NT2/D1 (cell line): Measurements from ENCODE around the gene LKAAEAR1.
"Not testable (repeated sequence)": the region's sequence is repeated elsewhere in the genome, so short reads cannot be mapped to it uniquely, and the experiment has no call there.

Source experiments
- DNase-seq: peaks from one replicate; pipeline ENCODE4 v3.0.0-alpha.2; 2011; ENCODE audit warnings: low read depth, low spot score
- H3K27me3 ChIP-seq: 2 replicates; pipeline ENCODE4 v1.6.0; 2011; ENCODE audit warnings: mild to moderate bottlenecking; ENCODE audit not compliant: insufficient read length, insufficient read depth
- H3K36me3 ChIP-seq: 2 replicates; pipeline ENCODE4 v1.6.1; 2011; ENCODE audit warnings: mild to moderate bottlenecking, low read length, mixed read lengths; ENCODE audit not compliant: insufficient read depth, insufficient read length
- H3K4me1 ChIP-seq: 2 replicates; pipeline ENCODE4 v1.5.1; 2011; ENCODE audit not compliant: insufficient read depth, insufficient read length
- H3K4me3 ChIP-seq: 2 replicates; pipeline ENCODE4 v1.5.1; 2011; ENCODE audit warnings: low read depth; ENCODE audit not compliant: insufficient read length
- H3K9ac ChIP-seq: 2 replicates; pipeline ENCODE4 v1.6.0; 2011; ENCODE audit warnings: low read depth; ENCODE audit not compliant: insufficient read length
- H3K9me3 ChIP-seq: 2 replicates; pipeline ENCODE4 v1.5.1; 2011; ENCODE audit warnings: mild to moderate bottlenecking, low read length; ENCODE audit not compliant: insufficient read depth
- SUZ12 ChIP-seq: IDR thresholded peaks from 2 replicates; pipeline ENCODE4 v1.6.1; 2011; ENCODE audit not compliant: insufficient read length, insufficient read depth; ENCODE audit errors: extremely low read depth
- YY1 ChIP-seq: IDR thresholded peaks from 2 replicates; pipeline ENCODE4 v1.6.1; 2011; ENCODE audit not compliant: insufficient read length, insufficient read depth
- ZNF274 ChIP-seq: IDR thresholded peaks from 2 replicates; pipeline ENCODE4 v1.6.1; 2011; ENCODE audit warnings: mild to moderate bottlenecking, low read depth, low read length

The LKAAEAR1 gene

GRCh38 chr20:64083804-64084684 is at the start of gene LKAAEAR1:
TSS of gene LKAAEAR1 (minus strand) at chr20:64084398. CDS start at chr20:64084219, 179 bp downstream.
- TF ChIP-seq SUZ12 (no peak), ZNF274 (no peak), YY1 (no peak)
- H3K36me3 ChIP-seq, result no peaks in the 10 kb centered on the region
- no peak for DNase-seq
- H3K4me3 ChIP-seq, result peak within 1 kb of the TSS; percentile 70
- peaks cover 72% of the 10 kb centered on the region for H3K27me3 ChIP-seq
- H3K4me1 ChIP-seq, result peaks cover 26% of the 10 kb centered on the region
- H3K9me3 ChIP-seq, result peaks cover 6% of the 10 kb centered on the region; the same call in 1 of the 2 replicates
- H3K9ac ChIP-seq, result peak within 1 kb of the TSS; percentile 88

GRCh38 chr20:64131406-64131805 is 47.2 kb upstream of the LKAAEAR1 start:
- no peak for TF ChIP-seq SUZ12
- TF ChIP-seq ZNF274, result no peak
- TF ChIP-seq YY1, result no peak
- Histone ChIP-seq H3K4me1 (no peaks in the 10 kb centered on the region), H3K27me3 (no peaks in the 10 kb centered on the region), H3K9ac (no peak overlapping the region), H3K36me3 (no peaks in the 10 kb centered on the region), H3K4me3 (no peak overlapping the region), H3K9me3 (no peaks in the 10 kb centered on the region)
- no peak for DNase-seq

GRCh38 chr20:64130876-64131275 is 46.7 kb upstream of the LKAAEAR1 start:
- no peaks in the 10 kb centered on the region for H3K4me1 ChIP-seq
- no peaks in the 10 kb centered on the region for H3K27me3 ChIP-seq
- H3K9ac ChIP-seq, result no peak overlapping the region
- H3K36me3 ChIP-seq, result no peaks in the 10 kb centered on the region
- H3K4me3 ChIP-seq, result no peak overlapping the region
- TF ChIP-seq YY1 (no peak), ZNF274 (no peak), SUZ12 (no peak)
- no peaks in the 10 kb centered on the region for H3K9me3 ChIP-seq
- no peak for DNase-seq

GRCh38 chr20:64130271-64130670 is 46.1 kb upstream of the LKAAEAR1 start:
- Histone ChIP-seq H3K27me3 (no peaks in the 10 kb centered on the region), H3K36me3 (no peaks in the 10 kb centered on the region), H3K9me3 (no peaks in the 10 kb centered on the region), H3K4me3 (no peak overlapping the region), H3K9ac (no peak overlapping the region), H3K4me1 (no peaks in the 10 kb centered on the region)
- no peak for DNase-seq
- no peak for TF ChIP-seq SUZ12

- Histone ChIP-seq H3K36me3 (no peaks in the 10 kb centered on the region), H3K4me3 (no peak overlapping the region), H3K27me3 (no peaks in the 10 kb centered on the region), H3K4me1 (no peaks in the 10 kb centered on the region), H3K9ac (no peak overlapping the region), H3K9me3 (no peaks in the 10 kb centered on the region)
- TF ChIP-seq ZNF274, result no peak
- no peak for TF ChIP-seq YY1
- TF ChIP-seq SUZ12, result no peak
- no peak for DNase-seq
Observed at GRCh38 chr20:64129146-64129782, 45.1 kb upstream of the LKAAEAR1 start.

GRCh38 chr20:64123517-64123916 is 39.3 kb upstream of the LKAAEAR1 start:
- not testable (repeated sequence) for H3K4me3 ChIP-seq, H3K9me3 ChIP-seq, H3K27me3 ChIP-seq, H3K4me1 ChIP-seq, DNase-seq, H3K36me3 ChIP-seq, H3K9ac ChIP-seq

GRCh38 chr20:64122927-64123326 is 38.7 kb upstream of the LKAAEAR1 start:
- not testable (repeated sequence) for H3K27me3 ChIP-seq, H3K36me3 ChIP-seq, DNase-seq, H3K9me3 ChIP-seq, H3K9ac ChIP-seq, H3K4me3 ChIP-seq, H3K4me1 ChIP-seq

GRCh38 chr20:64121586-64121985 is 37.4 kb upstream of the LKAAEAR1 start:
- Histone ChIP-seq H3K9ac (no peak overlapping the region), H3K36me3 (no peaks in the 10 kb centered on the region), H3K9me3 (no peaks in the 10 kb centered on the region), H3K4me3 (no peak overlapping the region), H3K27me3 (no peaks in the 10 kb centered on the region), H3K4me1 (peaks cover 4% of the 10 kb centered on the region)
- TF ChIP-seq ZNF274, result no peak
- no peak for TF ChIP-seq SUZ12
- TF ChIP-seq YY1, result no peak
- no peak for DNase-seq
